Measurements from ENCODE around the gene ACOT12. TPM values are rescaled to one million over a fixed set of nuclear protein-coding genes. Genes with fewer than 3 reads are reported as not detected.

ACOT12 gene
- total RNA-seq, 1 donor from 2014 or later = not detected

GRCh38 chr5:81334304-81335061 lies 59.5 kb downstream of the ACOT12 start:
- Mint-ChIP-seq H3K27ac (ENCODE audit: unreplicated experiment) (no peak overlapping the region), H3K36me3 (ENCODE audit: low read depth) (no peaks in the 10 kb centered on the region), H3K4me3 (no peak overlapping the region), H3K27me3 (ENCODE audit: low read depth) (no peaks in the 10 kb centered on the region), H3K9me3 (no peaks in the 10 kb centered on the region), H3K4me1 (no peaks in the 10 kb centered on the region)
- DNase-seq (ENCODE audit: low read depth, low spot score) = no peak
- TF ChIP-seq CTCF (conservative IDR thresholded peaks at IDR 0.05) = no peak

GRCh38 chr5:81326554-81326953 lies 67.4 kb downstream of the ACOT12 start:
- H3K9me3 Mint-ChIP-seq = no peaks in the 10 kb centered on the region
- no peaks in the 10 kb centered on the region for H3K27me3 Mint-ChIP-seq (ENCODE audit: low read depth)
- no peak for DNase-seq (ENCODE audit: low read depth, low spot score)
- no peaks in the 10 kb centered on the region for H3K36me3 Mint-ChIP-seq (ENCODE audit: low read depth)
- H3K4me1 Mint-ChIP-seq = no peaks in the 10 kb centered on the region
- H3K27ac Mint-ChIP-seq (ENCODE audit: unreplicated experiment) = no peak overlapping the region
- no peak for TF ChIP-seq CTCF (conservative IDR thresholded peaks at IDR 0.05)
- no peak overlapping the region for H3K4me3 Mint-ChIP-seq

GRCh38 chr5:81317536-81317935 lies 76.4 kb downstream of the ACOT12 start:
- DNase-seq (ENCODE audit: low read depth, low spot score) = no peak
- Mint-ChIP-seq H3K27me3 (ENCODE audit: low read depth) (no peaks in the 10 kb centered on the region), H3K36me3 (ENCODE audit: low read depth) (no peaks in the 10 kb centered on the region), H3K27ac (ENCODE audit: unreplicated experiment) (no peak overlapping the region), H3K9me3 (no peaks in the 10 kb centered on the region), H3K4me3 (no peak overlapping the region), H3K4me1 (no peaks in the 10 kb centered on the region)
- TF ChIP-seq CTCF (conservative IDR thresholded peaks at IDR 0.05) = no peak

- no peak for DNase-seq (ENCODE audit: low read depth, low spot score)
- Mint-ChIP-seq H3K36me3 (ENCODE audit: low read depth) (no peaks in the 10 kb centered on the region), H3K9me3 (no peaks in the 10 kb centered on the region), H3K4me3 (no peak overlapping the region), H3K4me1 (no peaks in the 10 kb centered on the region), H3K27ac (ENCODE audit: unreplicated experiment) (no peak overlapping the region), H3K27me3 (ENCODE audit: low read depth) (no peaks in the 10 kb centered on the region)
- no peak for TF ChIP-seq CTCF (conservative IDR thresholded peaks at IDR 0.05)
Measured at GRCh38 chr5:81316571-81316970, 77.4 kb downstream of the ACOT12 start.

GRCh38 chr5:81315830-81316229 lies 78.1 kb downstream of the ACOT12 start:
- H3K4me3 Mint-ChIP-seq = no peak overlapping the region
- H3K36me3 Mint-ChIP-seq (ENCODE audit: low read depth) = no peaks in the 10 kb centered on the region
- H3K4me1 Mint-ChIP-seq = no peaks in the 10 kb centered on the region
- DNase-seq (ENCODE audit: low read depth, low spot score) = no peak
- H3K27ac Mint-ChIP-seq (ENCODE audit: unreplicated experiment) = no peak overlapping the region
- no peaks in the 10 kb centered on the region for H3K27me3 Mint-ChIP-seq (ENCODE audit: low read depth)
- H3K9me3 Mint-ChIP-seq = no peaks in the 10 kb centered on the region
- no peak for TF ChIP-seq CTCF (conservative IDR thresholded peaks at IDR 0.05)

Data from neural crest cell (in vitro differentiated cells).